ENCODE results near the gene FREM2. TPM values are rescaled to one million over a fixed set of nuclear protein-coding genes. Genes with fewer than 3 reads are reported as not detected.
A peak's percentile ranks its signal among the peaks of the same experiment; 100 is the strongest.

Gene FREM2
- total RNA-seq, 1 donor from 2014 or later, result 14.5 TPM

- Histone ChIP-seq H3K4me3 (no peak overlapping the region), H3K4me1 (no peaks in the 10 kb centered on the region), H3K27ac (no peak overlapping the region), H3K27me3 (ENCODE audit: low read depth) (no peaks in the 10 kb centered on the region), H3K9me3 (peaks cover 5% of the 10 kb centered on the region), H3K36me3 (no peaks in the 10 kb centered on the region)
- DNase-seq (no peak), ATAC-seq (no peak)
- no peak for TF ChIP-seq CTCF (IDR thresholded peaks at IDR 0.05)
- intact Hi-C loops (cut with DNase I), result no loop called here
These were observed 116.7 kb downstream of the FREM2 start for GRCh38 chr13:38803531-38803930.

GRCh38 chr13:38804061-38804460, 117.2 kb downstream of the FREM2 start:
- Histone ChIP-seq H3K36me3 (no peaks in the 10 kb centered on the region), H3K27me3 (ENCODE audit: low read depth) (no peaks in the 10 kb centered on the region), H3K27ac (no peak overlapping the region), H3K4me1 (no peaks in the 10 kb centered on the region), H3K9me3 (peaks cover 11% of the 10 kb centered on the region), H3K4me3 (no peak overlapping the region)
- intact Hi-C loops (cut with DNase I), result no loop called here
- TF ChIP-seq CTCF (IDR thresholded peaks at IDR 0.05), result no peak
- ATAC-seq (no peak), DNase-seq (no peak)

- Histone ChIP-seq H3K36me3 (no peaks in the 10 kb centered on the region), H3K4me3 (no peak overlapping the region), H3K27ac (no peak overlapping the region), H3K9me3 (peaks cover 15% of the 10 kb centered on the region), H3K27me3 (ENCODE audit: low read depth) (no peaks in the 10 kb centered on the region), H3K4me1 (no peaks in the 10 kb centered on the region)
- DNase-seq (no peak), ATAC-seq (no peak)
- intact Hi-C loops (cut with DNase I), result no loop called here
- TF ChIP-seq CTCF (IDR thresholded peaks at IDR 0.05), result no peak
These were observed 117.7 kb downstream of the FREM2 start for GRCh38 chr13:38804536-38804935.

- Histone ChIP-seq H3K27ac (no peak overlapping the region), H3K4me3 (no peak overlapping the region), H3K36me3 (no peaks in the 10 kb centered on the region), H3K9me3 (peaks cover 16% of the 10 kb centered on the region), H3K4me1 (no peaks in the 10 kb centered on the region), H3K27me3 (ENCODE audit: low read depth) (no peaks in the 10 kb centered on the region)
- intact Hi-C loops (cut with DNase I), result no loop called here
- DNase-seq, result no peak
- no peak for TF ChIP-seq CTCF (IDR thresholded peaks at IDR 0.05)
- peak in 1 of 2 donors; percentile 60 for ATAC-seq
These were observed 127.5 kb downstream of the FREM2 start for GRCh38 chr13:38814331-38814730.

GRCh38 chr13:38819053-38819452, 132.2 kb downstream of the FREM2 start:
- intact Hi-C loops (cut with DNase I), result no loop called here
- H3K4me1 ChIP-seq, result no peaks in the 10 kb centered on the region
- H3K27me3 ChIP-seq (ENCODE audit: low read depth), result no peaks in the 10 kb centered on the region
- ATAC-seq, result no peak
- TF ChIP-seq CTCF (IDR thresholded peaks at IDR 0.05), result no peak
- H3K36me3 ChIP-seq, result no peaks in the 10 kb centered on the region
- H3K9me3 ChIP-seq, result no peaks in the 10 kb centered on the region
- DNase-seq, result no peak
- no peak overlapping the region for H3K4me3 ChIP-seq
- no peak overlapping the region for H3K27ac ChIP-seq

GRCh38 chr13:38819596-38819995, 132.7 kb downstream of the FREM2 start:
- Histone ChIP-seq H3K36me3 (no peaks in the 10 kb centered on the region), H3K27ac (no peak overlapping the region), H3K9me3 (no peaks in the 10 kb centered on the region), H3K4me1 (no peaks in the 10 kb centered on the region), H3K4me3 (no peak overlapping the region), H3K27me3 (ENCODE audit: low read depth) (no peaks in the 10 kb centered on the region)
- ATAC-seq (no peak), DNase-seq (no peak)
- no peak for TF ChIP-seq CTCF (IDR thresholded peaks at IDR 0.05)
- intact Hi-C loops (cut with DNase I), result no loop called here
